OCI-LY1 (cell line): ENCODE data around the gene SLC3A2.

Experiments
- H2AFZ ChIP-seq: fragments of 200-600 bp; sonication (generic), shearing (Covaris generic); 2 replicates; pipeline ENCODE4 v1.6.0; 2014; ENCODE audit warnings: antibody characterized with exemption, mild to moderate bottlenecking, low read length
- H3F3A ChIP-seq: fragments of 200-600 bp; sonication (generic), shearing (Covaris generic); 2 replicates; pipeline ENCODE4 v1.6.0; 2014; ENCODE audit warnings: mild to moderate bottlenecking, antibody characterized with exemption, low read length, moderate library complexity; ENCODE audit not compliant: insufficient read depth
- H3K27ac ChIP-seq: fragments of 200-600 bp; sonication (generic); 2 replicates; pipeline ENCODE4 v1.5.1; 2014; ENCODE audit warnings: low read length, mixed run types, mild to moderate bottlenecking, low read depth; ENCODE audit not compliant: poor library complexity, severe bottlenecking
- H3K27me3 ChIP-seq: fragments of 200-600 bp; sonication (generic); 2 replicates; pipeline ENCODE4 v1.6.0; 2014; ENCODE audit warnings: antibody characterized with exemption, mild to moderate bottlenecking, low read length, moderate library complexity; ENCODE audit not compliant: insufficient read depth
- H3K36me3 ChIP-seq: fragments of 200-600 bp; sonication (generic); 2 replicates; pipeline ENCODE4 v1.6.1; 2014; ENCODE audit warnings: mild to moderate bottlenecking, antibody characterized with exemption, low read length, moderate library complexity, mixed read lengths; ENCODE audit not compliant: insufficient read depth
- H3K4me1 ChIP-seq: fragments of 200-600 bp; sonication (generic); 2 replicates; pipeline ENCODE4 v1.5.1; 2014; ENCODE audit warnings: mild to moderate bottlenecking, low read length, moderate library complexity; ENCODE audit not compliant: insufficient read depth, severe bottlenecking
- H3K4me2 ChIP-seq: fragments of 200-600 bp; sonication (generic), shearing (Covaris generic); 2 replicates; pipeline ENCODE4 v1.6.1; 2014; ENCODE audit warnings: low read length
- H3K4me3 ChIP-seq: fragments of 200-600 bp; sonication (generic); 2 replicates; pipeline ENCODE4 v1.5.1; 2014; ENCODE audit warnings: low read length, low read depth, mild to moderate bottlenecking, mixed read lengths; ENCODE audit not compliant: poor library complexity, severe bottlenecking
- H3K79me2 ChIP-seq: fragments of 200-600 bp; shearing (Covaris generic); 2 replicates; pipeline ENCODE4 v1.6.1; 2016; ENCODE audit warnings: mixed run types, low read length, mixed read lengths; ENCODE audit not compliant: insufficient read depth
- H3K9ac ChIP-seq: fragments of 200-600 bp; sonication (generic), shearing (Covaris generic); 2 replicates; pipeline ENCODE4 v1.6.1; 2014; ENCODE audit warnings: mild to moderate bottlenecking, low read length, mixed read lengths
- H3K9me2 ChIP-seq: fragments of 200-600 bp; sonication (generic), shearing (Covaris generic); 2 replicates; pipeline ENCODE4 v1.6.1; 2014; ENCODE audit warnings: low read depth, mild to moderate bottlenecking, low read length, mixed read lengths
- H3K9me3 ChIP-seq: fragments of 200-600 bp; shearing (Covaris generic); 2 replicates; pipeline ENCODE4 v1.6.1; 2014; ENCODE audit warnings: low read length, mixed read lengths
- H4K20me1 ChIP-seq: fragments of 200-600 bp; sonication (generic), shearing (Covaris generic); 2 replicates; pipeline ENCODE4 v1.6.0; 2016; ENCODE audit warnings: mild to moderate bottlenecking, low read length; ENCODE audit not compliant: insufficient read depth
- CTCF ChIP-seq: fragments of 200-600 bp; sonication (generic), shearing (Covaris generic); IDR thresholded peaks from 2 replicates; pipeline ENCODE4 v1.5.1; 2017; ENCODE audit warnings: mild to moderate bottlenecking, antibody characterized with exemption, low read length, moderate library complexity, mixed read lengths
- EZH2 ChIP-seq: fragments of 200-600 bp; sonication (generic), shearing (Covaris generic); IDR thresholded peaks from 2 replicates; pipeline ENCODE4 v1.8.0; 2017; ENCODE audit warnings: borderline replicate concordance, mixed run types, mild to moderate bottlenecking, antibody characterized with exemption, low read length, moderate library complexity, mixed read lengths

Gene SLC3A2

GRCh38 chr11:62847767-62848314 is 32.9 kb upstream of the SLC3A2 start:
- H3F3A ChIP-seq: peaks cover 26% of the 10 kb centered on the region
- TF ChIP-seq EZH2 (no peak), CTCF (no peak)
- H3K4me1 ChIP-seq: peaks cover 3% of the 10 kb centered on the region

GRCh38 chr11:62850911-62851806 is 29.5 kb upstream of the SLC3A2 start:
- H3K9me3 ChIP-seq: no peaks in the 10 kb centered on the region
- no peak overlapping the region; the same call in 1 of the 2 replicates for H3K9ac ChIP-seq
- TF ChIP-seq EZH2 (no peak), CTCF (no peak)
- H3K4me1 ChIP-seq: peaks cover 22% of the 10 kb centered on the region
- H3K79me2 ChIP-seq: peaks cover 20% of the 10 kb centered on the region
- peak overlapping the region; percentile 3; the same call in 1 of the 2 replicates for H3K4me2 ChIP-seq
- H3K36me3 ChIP-seq: peaks cover 45% of the 10 kb centered on the region
- H3F3A ChIP-seq: peaks cover 52% of the 10 kb centered on the region
- H3K9me2 ChIP-seq: no peaks in the 10 kb centered on the region
- H3K4me3 ChIP-seq: no peak overlapping the region
- no peaks in the 10 kb centered on the region for H3K27me3 ChIP-seq
- no peak overlapping the region for H2AFZ ChIP-seq
- H4K20me1 ChIP-seq: no peaks in the 10 kb centered on the region
- H3K27ac ChIP-seq: peak overlapping the region; percentile 29

More at GRCh38 chr11:62847767-62848314, 32.9 kb upstream of the SLC3A2 start:
- no peak overlapping the region for H3K4me3 ChIP-seq
- H3K9me2 ChIP-seq: no peaks in the 10 kb centered on the region
- no peaks in the 10 kb centered on the region for H3K27me3 ChIP-seq
- H3K36me3 ChIP-seq: peaks cover 17% of the 10 kb centered on the region
- H3K4me2 ChIP-seq: no peak overlapping the region
- H3K27ac ChIP-seq: no peak overlapping the region
- no peak overlapping the region for H3K9ac ChIP-seq
- no peaks in the 10 kb centered on the region for H4K20me1 ChIP-seq
- no peaks in the 10 kb centered on the region for H3K9me3 ChIP-seq
- no peak overlapping the region for H2AFZ ChIP-seq
- no peaks in the 10 kb centered on the region for H3K79me2 ChIP-seq

GRCh38 chr11:62851807-62852522 is 28.7 kb upstream of the SLC3A2 start:
- no peak for TF ChIP-seq EZH2
- no peak for TF ChIP-seq CTCF
- Histone ChIP-seq H3K4me1 (peaks cover 22% of the 10 kb centered on the region), H3K9me2 (no peaks in the 10 kb centered on the region), H3K9me3 (no peaks in the 10 kb centered on the region), H3K4me2 (peak overlapping the region; percentile 95; the same call in 1 of the 2 replicates), H3K9ac (no peak overlapping the region; the same call in 1 of the 2 replicates), H3F3A (peaks cover 52% of the 10 kb centered on the region), H3K79me2 (peaks cover 28% of the 10 kb centered on the region), H3K36me3 (peaks cover 45% of the 10 kb centered on the region), H3K27ac (peak overlapping the region; percentile 29), H3K4me3 (no peak overlapping the region), H2AFZ (no peak overlapping the region), H3K27me3 (no peaks in the 10 kb centered on the region), H4K20me1 (no peaks in the 10 kb centered on the region)
